Suprapubic skin (tissue), 4 donors: ENCODE data around the gene TMEM50B.

Source experiments
- CTCF ChIP-seq, 2 donors: fragments of 200-600 bp in 1 of 2; fragments of 450-650 bp in 1 of 2; sonication (generic) in 1 of 2; IDR thresholded peaks; one replicate each; pipeline ENCODE4 v1.5.1; 2016 to 2019; ENCODE audit warnings: antibody characterized with exemption in 2 of 2, mild to moderate bottlenecking in 1 of 2, moderate library complexity in 1 of 2
- POLR2A ChIP-seq, 2 donors: fragments of 450-650 bp; IDR thresholded peaks; one replicate each; pipeline ENCODE4 v1.6.1; 2017; ENCODE audit warnings: antibody characterized with exemption in 2 of 2, mild to moderate bottlenecking in 2 of 2, moderate library complexity in 2 of 2
- POLR2AphosphoS5 ChIP-seq, 3 donors: sonication (generic); formaldehyde crosslinking; IDR thresholded peaks; one replicate each; pipeline ENCODE4 v1.6.1; 2017; ENCODE audit warnings: antibody characterized with exemption in 3 of 3

DNA sequence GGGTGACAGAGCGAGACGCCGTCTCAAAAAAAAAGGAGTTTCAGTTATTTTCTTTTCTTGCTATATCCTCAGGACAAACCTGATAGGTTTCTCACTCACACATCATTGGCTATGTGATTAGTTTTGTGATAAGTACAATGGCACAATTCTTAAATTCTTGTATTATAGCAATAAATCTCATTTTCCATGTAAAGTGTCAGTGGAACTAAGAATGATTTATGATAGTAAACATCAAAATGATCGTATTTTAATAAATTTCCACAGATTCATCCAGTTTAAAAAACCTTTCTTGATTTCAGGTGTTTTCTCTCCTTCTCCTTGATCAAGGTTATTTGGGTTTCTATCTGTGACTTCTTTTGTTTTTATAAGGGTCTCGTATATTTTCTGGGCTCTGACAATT, 8.2 kb upstream of the TMEM50B start:
- no peak for TF ChIP-seq CTCF (IDR thresholded peaks at IDR 0.05)
- TF ChIP-seq POLR2AphosphoS5 (IDR thresholded peaks at IDR 0.05): no peak
- TF ChIP-seq POLR2A (IDR thresholded peaks at IDR 0.05): no peak
